ENCODE data around the gene ESRP2. TPM values are rescaled to one million over a fixed set of nuclear protein-coding genes. Genes with fewer than 3 reads are reported as not detected.

The ESRP2 gene
- total and polyA plus RNA-seq, 9 of the 15 experiments (the other 6 are each of a cell fraction or from before 2014, with no cell fraction given) = 0.05 to 0.15 (median 0.07) TPM; not detected in 6

DNA sequence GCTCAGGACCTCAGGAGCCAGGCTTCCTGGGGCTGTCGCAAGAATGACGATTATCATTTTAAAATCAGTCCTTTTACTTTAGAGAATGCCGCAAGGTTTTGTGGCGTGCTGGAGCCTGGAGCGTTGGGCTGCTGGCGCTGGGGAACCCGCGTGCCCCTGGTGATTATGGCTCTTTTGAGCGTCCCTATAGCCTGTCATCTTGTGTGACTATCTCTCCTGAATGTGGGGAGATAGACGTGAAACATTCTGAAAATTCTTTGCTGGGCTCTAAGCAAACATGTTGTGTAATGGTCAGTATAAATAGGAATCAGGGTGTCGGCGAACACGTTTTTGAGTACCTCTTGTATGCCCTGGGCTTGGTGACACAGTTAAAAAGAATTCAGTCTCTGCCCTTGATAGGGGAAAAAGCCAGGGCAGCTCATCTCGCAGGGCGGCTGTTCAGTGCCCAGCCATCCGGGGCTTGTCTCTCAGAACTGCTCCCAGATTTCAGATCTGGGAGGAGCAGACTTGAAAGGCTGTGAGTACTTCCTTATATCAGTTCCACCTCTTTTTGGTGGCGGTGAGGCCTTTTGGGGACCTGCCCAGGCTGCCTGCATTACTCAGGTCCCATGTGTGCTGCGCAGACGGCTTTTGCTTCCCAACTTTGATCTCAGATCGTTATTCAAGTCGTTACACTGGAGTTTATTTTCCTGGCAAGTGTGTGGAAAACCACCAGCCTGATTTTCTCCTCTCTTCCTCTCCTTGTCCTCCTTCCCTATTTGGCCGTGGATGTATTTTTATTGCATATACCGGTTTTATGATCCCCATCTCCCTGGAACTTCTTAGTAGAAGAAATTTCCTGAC is 29.4 kb upstream of the ESRP2 start:
- H3K9me1 ChIP-seq (ENCODE audit: control insufficient read depth, insufficient read depth, low read length) = no peaks in the 10 kb centered on the region
- POLR2A ChIA-PET = interaction anchor here (0.6 to 2.0 kb wide), 5 partner anchors 20 to 49 kb away, joined by 3 to 8 read pairs (median 4); partner anchors contain the start of genes PLA2G15, PRMT7 and SLC7A6OS
- CTCF ChIA-PET (ENCODE audit: low intra/inter-chr PET ratio) = interaction anchor here (0.6 to 5.1 kb wide), 2 partner anchors 44 to 63 kb away, joined by 3 to 73 read pairs; no protein-coding TSS in a partner anchor
- peak overlapping the region; percentile 90 to 99 for H3K9ac ChIP-seq (ENCODE audit: insufficient read depth in 1 of 2, low read depth in 2 of 2, low read length in 2 of 2)
- peak overlapping the region; percentile 97 for H3K4me3 ChIP-seq
- H2AFZ ChIP-seq (ENCODE audit: low read depth, low read length) = peak overlapping the region; percentile 99
- peak; percentile 74 for FAIRE-seq
- peaks cover 26% of the 10 kb centered on the region for H4K20me1 ChIP-seq (replicated peaks; ENCODE audit: control insufficient read depth, insufficient read depth, low read length)
- peak overlapping the region; percentile 97 for H3K4me2 ChIP-seq (ENCODE audit: insufficient read depth, low read length)
- peaks cover 27% of the 10 kb centered on the region for H3K36me3 ChIP-seq (ENCODE audit: control insufficient read depth, insufficient read depth, low read length)
- in situ Hi-C loops (cut with MboI) = no loop called here
- under 1% methylated on average over 23 of the region's 23 CpGs for WGBS (ENCODE audit: insufficient coverage, low coverage, missing lambda C conversion rate)
- H3K9me3 ChIP-seq (replicated peaks; ENCODE audit: control insufficient read depth, insufficient read depth, low read depth, low read length) = no peaks in the 10 kb centered on the region
- peak; percentile 56 for ATAC-seq
- no peaks in the 10 kb centered on the region for H3K27me3 ChIP-seq (ENCODE audit: control insufficient read depth in 2 of 2, insufficient read depth in 2 of 2, low read length in 2 of 2)
- H3K27ac ChIP-seq (ENCODE audit: extremely low read depth, low read depth, low read length) = peak overlapping the region; percentile 95
- peaks cover 20 to 28% of the 10 kb centered on the region in 2 experiments for H3K4me1 ChIP-seq (replicated peaks in 1 of 2; ENCODE audit: control insufficient read depth in 2 of 2, insufficient read depth in 2 of 2, low read length in 2 of 2)
- no TSS peak for BruUV-seq (replicated peaks)
- H3K79me2 ChIP-seq (ENCODE audit: control insufficient read depth, insufficient read depth, low read length) = peaks cover 70% of the 10 kb centered on the region
- peak; percentile 42 to 83 (median 56) for DNase-seq (ENCODE audit: extremely low read depth in 1 of 4, low spot score in 3 of 4)
- intact Hi-C loops (cut with micrococcal nuclease) = loop anchor here (1.0 kb wide), 1 partner anchor 46 kb away; the partner anchor contains the start of gene PRMT7
- TF ChIP-seq HDAC1 (IDR thresholded peaks at IDR 0.05) (0 out of 4 replicates have a peak, but pooled peaks of 1 of the 2 experiments have one; percentile 18), ZNF764 (CRISPR knock-in tag; IDR thresholded peaks at IDR 0.05; ENCODE audit: low read depth) (no peak), ZNF778 (CRISPR knock-in tag; IDR thresholded peaks at IDR 0.05) (no peak), TGIF2 (CRISPR knock-in tag; IDR thresholded peaks at IDR 0.05) (0 out of 2 replicates have a peak, but pooled peaks have one; percentile 6), EP400 (IDR thresholded peaks at IDR 0.05) (peak; percentile 11; the same call in 1 of the 2 replicates), RCOR1 (IDR thresholded peaks at IDR 0.05; ENCODE audit: borderline replicate concordance in 1 of 2, low read depth in 2 of 2, low read length in 2 of 2) (peak in 1 of 2 experiments; percentile 74; a peak in 2 of 4 replicates), KLF16 (IDR thresholded peaks at IDR 0.05) (no peak), KAT7 (CRISPR knock-in tag; IDR thresholded peaks at IDR 0.05; ENCODE audit: borderline replicate concordance) (peak; percentile 53; the same call in 1 of the 2 replicates)
- TF ChIP-seq, protein P1, sequence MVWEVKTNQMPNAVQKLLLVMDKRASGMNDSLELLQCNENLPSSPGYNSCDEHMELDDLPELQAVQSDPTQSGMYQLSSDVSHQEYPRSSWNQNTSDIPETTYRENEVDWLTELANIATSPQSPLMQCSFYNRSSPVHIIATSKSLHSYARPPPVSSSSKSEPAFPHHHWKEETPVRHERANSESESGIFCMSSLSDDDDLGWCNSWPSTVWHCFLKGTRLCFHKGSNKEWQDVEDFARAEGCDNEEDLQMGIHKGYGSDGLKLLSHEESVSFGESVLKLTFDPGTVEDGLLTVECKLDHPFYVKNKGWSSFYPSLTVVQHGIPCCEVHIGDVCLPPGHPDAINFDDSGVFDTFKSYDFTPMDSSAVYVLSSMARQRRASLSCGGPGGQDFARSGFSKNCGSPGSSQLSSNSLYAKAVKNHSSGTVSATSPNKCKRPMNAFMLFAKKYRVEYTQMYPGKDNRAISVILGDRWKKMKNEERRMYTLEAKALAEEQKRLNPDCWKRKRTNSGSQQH (CRISPR knock-in tag; IDR thresholded peaks at IDR 0.05) = no peak
- TF ChIP-seq, protein P2, sequence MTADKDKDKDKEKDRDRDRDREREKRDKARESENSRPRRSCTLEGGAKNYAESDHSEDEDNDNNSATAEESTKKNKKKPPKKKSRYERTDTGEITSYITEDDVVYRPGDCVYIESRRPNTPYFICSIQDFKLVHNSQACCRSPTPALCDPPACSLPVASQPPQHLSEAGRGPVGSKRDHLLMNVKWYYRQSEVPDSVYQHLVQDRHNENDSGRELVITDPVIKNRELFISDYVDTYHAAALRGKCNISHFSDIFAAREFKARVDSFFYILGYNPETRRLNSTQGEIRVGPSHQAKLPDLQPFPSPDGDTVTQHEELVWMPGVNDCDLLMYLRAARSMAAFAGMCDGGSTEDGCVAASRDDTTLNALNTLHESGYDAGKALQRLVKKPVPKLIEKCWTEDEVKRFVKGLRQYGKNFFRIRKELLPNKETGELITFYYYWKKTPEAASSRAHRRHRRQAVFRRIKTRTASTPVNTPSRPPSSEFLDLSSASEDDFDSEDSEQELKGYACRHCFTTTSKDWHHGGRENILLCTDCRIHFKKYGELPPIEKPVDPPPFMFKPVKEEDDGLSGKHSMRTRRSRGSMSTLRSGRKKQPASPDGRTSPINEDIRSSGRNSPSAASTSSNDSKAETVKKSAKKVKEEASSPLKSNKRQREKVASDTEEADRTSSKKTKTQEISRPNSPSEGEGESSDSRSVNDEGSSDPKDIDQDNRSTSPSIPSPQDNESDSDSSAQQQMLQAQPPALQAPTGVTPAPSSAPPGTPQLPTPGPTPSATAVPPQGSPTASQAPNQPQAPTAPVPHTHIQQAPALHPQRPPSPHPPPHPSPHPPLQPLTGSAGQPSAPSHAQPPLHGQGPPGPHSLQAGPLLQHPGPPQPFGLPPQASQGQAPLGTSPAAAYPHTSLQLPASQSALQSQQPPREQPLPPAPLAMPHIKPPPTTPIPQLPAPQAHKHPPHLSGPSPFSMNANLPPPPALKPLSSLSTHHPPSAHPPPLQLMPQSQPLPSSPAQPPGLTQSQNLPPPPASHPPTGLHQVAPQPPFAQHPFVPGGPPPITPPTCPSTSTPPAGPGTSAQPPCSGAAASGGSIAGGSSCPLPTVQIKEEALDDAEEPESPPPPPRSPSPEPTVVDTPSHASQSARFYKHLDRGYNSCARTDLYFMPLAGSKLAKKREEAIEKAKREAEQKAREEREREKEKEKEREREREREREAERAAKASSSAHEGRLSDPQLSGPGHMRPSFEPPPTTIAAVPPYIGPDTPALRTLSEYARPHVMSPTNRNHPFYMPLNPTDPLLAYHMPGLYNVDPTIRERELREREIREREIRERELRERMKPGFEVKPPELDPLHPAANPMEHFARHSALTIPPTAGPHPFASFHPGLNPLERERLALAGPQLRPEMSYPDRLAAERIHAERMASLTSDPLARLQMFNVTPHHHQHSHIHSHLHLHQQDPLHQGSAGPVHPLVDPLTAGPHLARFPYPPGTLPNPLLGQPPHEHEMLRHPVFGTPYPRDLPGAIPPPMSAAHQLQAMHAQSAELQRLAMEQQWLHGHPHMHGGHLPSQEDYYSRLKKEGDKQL (CRISPR knock-in tag; IDR thresholded peaks at IDR 0.05; ENCODE audit: borderline replicate concordance) = 0 out of 2 replicates have a peak, but pooled peaks have one; percentile 60
- TF ChIP-seq, protein P3, sequence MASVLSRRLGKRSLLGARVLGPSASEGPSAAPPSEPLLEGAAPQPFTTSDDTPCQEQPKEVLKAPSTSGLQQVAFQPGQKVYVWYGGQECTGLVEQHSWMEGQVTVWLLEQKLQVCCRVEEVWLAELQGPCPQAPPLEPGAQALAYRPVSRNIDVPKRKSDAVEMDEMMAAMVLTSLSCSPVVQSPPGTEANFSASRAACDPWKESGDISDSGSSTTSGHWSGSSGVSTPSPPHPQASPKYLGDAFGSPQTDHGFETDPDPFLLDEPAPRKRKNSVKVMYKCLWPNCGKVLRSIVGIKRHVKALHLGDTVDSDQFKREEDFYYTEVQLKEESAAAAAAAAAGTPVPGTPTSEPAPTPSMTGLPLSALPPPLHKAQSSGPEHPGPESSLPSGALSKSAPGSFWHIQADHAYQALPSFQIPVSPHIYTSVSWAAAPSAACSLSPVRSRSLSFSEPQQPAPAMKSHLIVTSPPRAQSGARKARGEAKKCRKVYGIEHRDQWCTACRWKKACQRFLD (CRISPR knock-in tag; IDR thresholded peaks at IDR 0.05) = no peak

All from K562 (cell line).